Ishikawa (cell line): ENCODE measurements around the gene SMKR1.

Experiments used
- CEBPB ChIP-seq: IDR thresholded peaks from 2 replicates; pipeline ENCODE4 v1.6.1; 2012
- CREB1 ChIP-seq: IDR thresholded peaks from 2 replicates; pipeline ENCODE4 v1.6.1; 2012; ENCODE audit warnings: low read depth
- EGR1 ChIP-seq: IDR thresholded peaks from 2 replicates; pipeline ENCODE4 v1.6.1; 2012
- EP300 ChIP-seq: IDR thresholded peaks from 2 replicates; pipeline ENCODE4 v1.6.1; 2012; ENCODE audit warnings: borderline replicate concordance
- FOXM1 ChIP-seq: IDR thresholded peaks from 2 replicates; pipeline ENCODE4 v1.6.1; 2012; ENCODE audit warnings: low read depth, borderline replicate concordance
- NFIC ChIP-seq: IDR thresholded peaks from 2 replicates; pipeline ENCODE4 v1.6.1; 2012
- RAD21 ChIP-seq: IDR thresholded peaks from 2 replicates; pipeline ENCODE4 v1.6.1; 2012; ENCODE audit warnings: low read depth
- REST ChIP-seq: IDR thresholded peaks from 2 replicates; pipeline ENCODE4 v1.6.1; 2012; ENCODE audit warnings: low read depth, mild to moderate bottlenecking
- TAF1 ChIP-seq: IDR thresholded peaks from 2 replicates; pipeline ENCODE4 v1.6.1; 2012; ENCODE audit warnings: low read depth, mild to moderate bottlenecking
- TCF12 ChIP-seq: IDR thresholded peaks from 2 replicates; pipeline ENCODE4 v1.6.1; 2012; ENCODE audit warnings: low read depth
- TEAD4 ChIP-seq: IDR thresholded peaks from 2 replicates; pipeline ENCODE4 v1.6.1; 2012
- USF1 ChIP-seq: IDR thresholded peaks from 2 replicates; pipeline ENCODE4 v1.6.1; 2012
- YY1 ChIP-seq: IDR thresholded peaks from 2 replicates; pipeline ENCODE4 v1.6.1; 2012; ENCODE audit warnings: low read depth
- ZBTB7A ChIP-seq: IDR thresholded peaks from 2 replicates; pipeline ENCODE4 v1.6.1; 2012; ENCODE audit warnings: low read depth
- TF ChIP-seq, protein P1 (sequence below): IDR thresholded peaks from 2 replicates; pipeline ENCODE4 v1.6.1; 2012

SMKR1 gene

DNA sequence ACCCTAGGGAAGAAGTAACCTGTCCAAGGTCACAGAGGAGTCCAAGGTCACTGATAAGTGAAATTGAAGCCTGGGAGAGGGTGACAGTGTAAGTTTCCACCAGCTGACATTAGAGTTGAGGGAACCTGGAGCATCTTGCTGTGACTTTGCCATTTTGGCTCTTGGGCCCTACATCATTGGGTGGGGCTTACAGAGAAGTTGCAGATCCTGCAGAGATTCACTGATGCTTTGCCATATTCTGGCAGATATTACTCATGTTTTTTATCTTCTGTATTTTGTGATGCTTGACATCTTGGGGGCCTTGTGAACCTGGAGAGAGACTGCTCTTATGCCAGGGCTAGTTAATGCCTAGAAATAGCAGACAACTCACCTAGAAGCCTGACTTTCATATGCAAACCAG lies 36.5 kb downstream of the SMKR1 start:
- TF ChIP-seq USF1 (no peak), TAF1 (no peak), YY1 (no peak)
- TF ChIP-seq, protein P1, sequence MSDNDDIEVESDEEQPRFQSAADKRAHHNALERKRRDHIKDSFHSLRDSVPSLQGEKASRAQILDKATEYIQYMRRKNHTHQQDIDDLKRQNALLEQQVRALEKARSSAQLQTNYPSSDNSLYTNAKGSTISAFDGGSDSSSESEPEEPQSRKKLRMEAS: no peak

DNA sequence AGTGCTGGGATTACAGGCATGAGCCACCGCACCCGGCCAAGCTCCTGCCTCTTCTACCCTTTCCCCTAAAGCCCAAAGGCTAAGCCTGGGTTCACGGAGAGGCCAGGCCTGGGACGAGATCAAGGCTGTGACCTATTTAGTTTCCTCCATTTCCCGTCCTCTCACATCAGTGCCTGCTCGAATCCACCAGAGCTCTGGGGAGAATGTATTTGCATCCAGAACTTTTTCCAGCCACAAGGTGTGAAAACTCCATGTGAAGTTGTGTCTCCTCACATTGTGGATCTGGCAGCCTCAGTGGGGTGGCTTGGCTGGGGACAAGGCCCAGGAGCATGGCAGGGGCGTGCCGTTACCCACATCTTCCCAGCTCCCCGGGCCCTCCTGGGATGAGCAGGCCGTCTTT lies 38.0 kb downstream of the SMKR1 start:
- TF ChIP-seq, protein P1: no peak
- no peak for TF ChIP-seq EP300
- no peak for TF ChIP-seq CREB1
- TF ChIP-seq YY1: no peak
- no peak for TF ChIP-seq TCF12
- TF ChIP-seq CEBPB: no peak
- no peak for TF ChIP-seq USF1
- no peak for TF ChIP-seq TEAD4
- TF ChIP-seq RAD21: no peak
- no peak for TF ChIP-seq FOXM1
- TF ChIP-seq NFIC: no peak
- TF ChIP-seq ZBTB7A: no peak
- no peak for TF ChIP-seq REST
- TF ChIP-seq EGR1: no peak
- no peak for TF ChIP-seq TAF1

GRCh38 chr7:129544700-129545099 lies 42.4 kb downstream of the SMKR1 start:
- no peak for TF ChIP-seq EGR1
- TF ChIP-seq CEBPB: no peak
- TF ChIP-seq YY1: no peak

DNA sequence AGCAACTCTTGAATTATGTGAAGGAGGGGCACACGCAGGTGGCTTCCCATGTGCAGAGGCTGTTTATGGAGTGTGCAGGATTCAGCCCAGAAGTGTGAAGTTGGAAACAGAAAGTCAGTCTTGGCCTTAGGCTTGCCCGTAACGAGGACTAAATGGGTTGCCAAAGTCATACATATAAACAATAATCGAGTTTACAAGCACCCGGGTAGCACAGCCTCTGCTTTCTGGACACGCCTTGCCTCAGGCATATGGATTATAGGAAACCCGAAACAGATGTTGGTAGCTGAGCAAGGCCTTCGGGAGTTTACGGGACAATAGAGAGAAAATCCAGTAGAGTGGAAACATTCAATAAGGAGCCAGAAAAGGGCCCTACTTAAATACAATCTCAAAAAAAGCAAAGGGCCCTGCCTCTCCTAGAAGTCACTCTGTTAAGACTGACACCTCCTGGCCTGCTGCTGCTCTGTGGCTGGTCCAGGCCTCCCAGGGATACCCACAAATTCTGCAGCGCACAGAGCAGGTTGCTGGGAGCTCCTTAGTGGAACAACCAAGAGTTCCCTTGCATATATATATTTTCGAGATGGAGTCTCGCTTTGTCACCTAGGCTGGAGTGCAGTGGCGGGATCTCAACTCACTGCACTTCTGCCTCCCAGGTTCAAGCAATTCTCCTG lies 48.5 kb downstream of the SMKR1 start:
- no peak for TF ChIP-seq NFIC
- no peak for TF ChIP-seq TAF1
- no peak for TF ChIP-seq TEAD4
- TF ChIP-seq, protein P1: no peak
- no peak for TF ChIP-seq YY1
- TF ChIP-seq EGR1: no peak
- no peak for TF ChIP-seq EP300
- TF ChIP-seq ZBTB7A: no peak
- no peak for TF ChIP-seq TCF12
- TF ChIP-seq CEBPB: no peak
- no peak for TF ChIP-seq FOXM1
- no peak for TF ChIP-seq USF1
- TF ChIP-seq CREB1: no peak
- TF ChIP-seq RAD21: no peak
- no peak for TF ChIP-seq REST

DNA sequence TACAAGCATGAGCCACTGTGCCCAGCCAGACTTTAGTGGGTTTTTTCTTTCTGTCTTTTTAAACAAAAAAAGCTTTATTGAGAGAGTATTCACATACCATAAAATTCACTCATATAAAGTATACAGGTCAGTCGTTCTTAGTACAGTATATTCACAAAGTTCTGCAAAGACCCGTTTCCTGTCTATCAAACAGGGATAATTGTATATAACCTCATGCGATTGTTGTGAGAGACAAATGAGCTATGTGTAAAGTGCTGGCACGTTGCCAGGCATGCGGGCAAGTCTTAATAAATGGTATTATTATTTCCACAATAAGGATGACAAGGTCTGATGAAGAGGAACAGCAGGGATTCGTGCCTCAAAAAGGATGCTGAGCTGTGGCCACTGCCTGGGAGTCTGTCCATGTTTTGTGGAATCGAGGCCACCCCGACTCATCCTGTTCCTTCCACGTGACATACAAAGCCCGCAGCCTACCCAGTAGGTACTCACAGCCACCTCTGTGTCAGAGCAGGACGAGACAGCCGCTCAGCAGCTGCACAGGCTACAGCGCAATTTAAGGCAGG lies 51.6 kb downstream of the SMKR1 start:
- TF ChIP-seq NFIC: peak; percentile 79
- no peak for TF ChIP-seq ZBTB7A
- peak; percentile 45; the same call in 1 of the 2 replicates for TF ChIP-seq USF1
